VCaP (cell line): ENCODE measurements around the gene ADAMTS12.

ENCODE experiments used
- H3K27ac ChIP-seq: fragments of 450-650 bp; 2 replicates; pipeline ENCODE4 v1.5.1; 2017
- TF ChIP-seq, protein P1 (sequence below): fragments of 450-650 bp; conservative IDR thresholded peaks from 2 replicates; pipeline ENCODE4 v1.5.1; 2017; ENCODE audit warnings: mild to moderate bottlenecking, moderate library complexity

ADAMTS12 gene

DNA sequence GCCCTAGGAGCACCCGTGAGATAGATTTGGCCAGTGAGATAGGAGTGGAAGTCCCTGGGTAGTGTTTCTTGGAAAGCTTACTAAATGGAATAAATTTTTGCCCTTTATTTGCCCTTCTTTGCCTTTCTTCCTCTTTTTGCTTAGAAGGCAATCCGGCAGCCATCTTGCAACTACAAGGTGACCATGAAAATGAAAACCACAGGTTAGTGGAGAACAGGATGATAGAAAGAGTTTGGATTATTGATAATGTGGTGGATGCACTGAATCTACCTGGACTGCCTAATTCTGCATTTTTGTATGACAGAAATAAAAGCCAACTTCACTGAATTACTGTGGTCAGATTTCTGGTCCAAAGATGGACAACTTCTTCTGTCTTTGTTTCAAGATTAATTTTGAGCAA, 417.8 kb downstream of the ADAMTS12 start:
- TF ChIP-seq, protein P1, sequence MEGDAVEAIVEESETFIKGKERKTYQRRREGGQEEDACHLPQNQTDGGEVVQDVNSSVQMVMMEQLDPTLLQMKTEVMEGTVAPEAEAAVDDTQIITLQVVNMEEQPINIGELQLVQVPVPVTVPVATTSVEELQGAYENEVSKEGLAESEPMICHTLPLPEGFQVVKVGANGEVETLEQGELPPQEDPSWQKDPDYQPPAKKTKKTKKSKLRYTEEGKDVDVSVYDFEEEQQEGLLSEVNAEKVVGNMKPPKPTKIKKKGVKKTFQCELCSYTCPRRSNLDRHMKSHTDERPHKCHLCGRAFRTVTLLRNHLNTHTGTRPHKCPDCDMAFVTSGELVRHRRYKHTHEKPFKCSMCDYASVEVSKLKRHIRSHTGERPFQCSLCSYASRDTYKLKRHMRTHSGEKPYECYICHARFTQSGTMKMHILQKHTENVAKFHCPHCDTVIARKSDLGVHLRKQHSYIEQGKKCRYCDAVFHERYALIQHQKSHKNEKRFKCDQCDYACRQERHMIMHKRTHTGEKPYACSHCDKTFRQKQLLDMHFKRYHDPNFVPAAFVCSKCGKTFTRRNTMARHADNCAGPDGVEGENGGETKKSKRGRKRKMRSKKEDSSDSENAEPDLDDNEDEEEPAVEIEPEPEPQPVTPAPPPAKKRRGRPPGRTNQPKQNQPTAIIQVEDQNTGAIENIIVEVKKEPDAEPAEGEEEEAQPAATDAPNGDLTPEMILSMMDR = no peak

More for the DNA sequence above, 417.8 kb downstream of the ADAMTS12 start:
- no peak overlapping the region for H3K27ac ChIP-seq
